Right ventricle myocardium inferior (tissue), 1 donor: ENCODE results near the gene TENM4. TPM values are rescaled to one million over a fixed set of nuclear protein-coding genes. Genes with fewer than 3 reads are reported as not detected.
"Not testable (repeated sequence)": the region's sequence is repeated elsewhere in the genome, so short reads cannot be mapped to it uniquely, and the experiment has no call there.

ENCODE experiments used
- ATAC-seq: fragments of 200-7000 bp; cut with Tn5 transposase; one replicate; pipeline ENCODE4 v1.9.1; 2020; ENCODE audit warnings: mild to moderate bottlenecking, moderate library complexity
- DNase-seq: peaks from one replicate; pipeline ENCODE4 v3.0.0; 2021; ENCODE audit errors: missing footprints
- intact Hi-C: fragments of 100-400 bp; cut with DNase I; formaldehyde crosslinking; loops from one replicate; pipeline ENCODE4 v1.11.0; 2022
- total RNA-seq: library from RNA; stranded (reverse); fragmentation: NEBNext Ultra II Directional; extraction: Animal tissue kit (Norgen Biotek cat#: 25700); gene quantifications from one replicate; pipeline ENCODE4 v1.2.1, GENCODE V29; 2021
- donor health status: DM: no; HTN: yes; CAD: no; lungs with severe emphysema.

Gene TENM4
- total RNA-seq, 1 donor from 2014 or later, result 0.35 TPM

- ATAC-seq (no peak), DNase-seq (no peak)
- intact Hi-C loops, result no loop called here
Observed at GRCh38 chr11:78855116-78855515, 585.7 kb downstream of the TENM4 start.

- no peak for DNase-seq
- intact Hi-C loops, result no loop called here
- ATAC-seq, result no peak
Observed at GRCh38 chr11:78853521-78853920, 587.3 kb downstream of the TENM4 start.

- no peak for DNase-seq
- intact Hi-C loops, result no loop called here
- no peak for ATAC-seq
Observed at GRCh38 chr11:78851878-78852586, 588.8 kb downstream of the TENM4 start.

- intact Hi-C loops, result no loop called here
- ATAC-seq (no peak), DNase-seq (no peak)
Observed at GRCh38 chr11:78850078-78850477, 590.8 kb downstream of the TENM4 start.

- intact Hi-C loops, result no loop called here
- DNase-seq (no peak), ATAC-seq (no peak)
Observed at GRCh38 chr11:78846269-78846668, 594.6 kb downstream of the TENM4 start.

- intact Hi-C loops, result no loop called here
- ATAC-seq (no peak), DNase-seq (no peak)
Observed at GRCh38 chr11:78845496-78845895, 595.3 kb downstream of the TENM4 start.

- intact Hi-C loops, result no loop called here
- no peak for DNase-seq
- ATAC-seq, result no peak
Observed at GRCh38 chr11:78841456-78842060, 599.3 kb downstream of the TENM4 start.

GRCh38 chr11:78840623-78841022 is 600.2 kb downstream of the TENM4 start:
- ATAC-seq (peak; percentile 61), DNase-seq (no peak)
- intact Hi-C loops, result no loop called here

- intact Hi-C loops, result no loop called here
- DNase-seq (no peak), ATAC-seq (peak; percentile 67)
Observed at GRCh38 chr11:78840200-78840599, 600.6 kb downstream of the TENM4 start.

- DNase-seq, result no peak
- ATAC-seq, result no peak
- intact Hi-C loops, result no loop called here
Observed at GRCh38 chr11:78838417-78838816, 602.4 kb downstream of the TENM4 start.

- ATAC-seq, result no peak
- intact Hi-C loops, result no loop called here
- no peak for DNase-seq
Observed at GRCh38 chr11:78835646-78836045, 605.2 kb downstream of the TENM4 start.

- intact Hi-C loops, result no loop called here
Observed at GRCh38 chr11:78834886-78835285, 605.9 kb downstream of the TENM4 start.

GRCh38 chr11:78833237-78833636 is 607.6 kb downstream of the TENM4 start:
- peak; percentile 41 for ATAC-seq
- no peak for DNase-seq
- intact Hi-C loops, result no loop called here

More at GRCh38 chr11:78834886-78835285, 605.9 kb downstream of the TENM4 start:
- DNase-seq, result no peak
- ATAC-seq, result no peak

- DNase-seq (no peak), ATAC-seq (no peak)
- intact Hi-C loops, result no loop called here
Observed at GRCh38 chr11:78832226-78832947, 608.4 kb downstream of the TENM4 start.

- ATAC-seq (no peak), DNase-seq (no peak)
- intact Hi-C loops, result no loop called here
Observed at GRCh38 chr11:78831571-78831970, 609.3 kb downstream of the TENM4 start.

- DNase-seq, result no peak
- ATAC-seq, result no peak
- intact Hi-C loops, result no loop called here
Observed at GRCh38 chr11:78830277-78830819, 610.5 kb downstream of the TENM4 start.

GRCh38 chr11:78829146-78829545 is 611.7 kb downstream of the TENM4 start:
- no peak for ATAC-seq
- intact Hi-C loops, result no loop called here
- DNase-seq, result no peak

GRCh38 chr11:78828676-78829075 is 612.2 kb downstream of the TENM4 start:
- ATAC-seq (peak; percentile 27), DNase-seq (no peak)
- intact Hi-C loops, result no loop called here

- DNase-seq, ATAC-seq, intact Hi-C loops: not testable (repeated sequence)
Observed at GRCh38 chr11:78827291-78827690, 613.5 kb downstream of the TENM4 start.

GRCh38 chr11:78825591-78826020 is 615.2 kb downstream of the TENM4 start:
- intact Hi-C loops, result no loop called here
- no peak for ATAC-seq
- DNase-seq, result no peak
